GM21825 (cell line): ENCODE results near the gene GPATCH4.
"Not testable (repeated sequence)": the region's sequence is repeated elsewhere in the genome, so short reads cannot be mapped to it uniquely, and the experiment has no call there.

ENCODE experiments used
- ATAC-seq: cut with Tn5 transposase; IDR thresholded peaks from one replicate; pipeline ENCODE4 v1.9.1; 2021; ENCODE audit warnings: mild to moderate bottlenecking, moderate library complexity; ENCODE audit not compliant: unreplicated experiment

The GPATCH4 gene

GRCh38 chr1:156598731-156599432, 2.4 kb downstream of the GPATCH4 start:
- no peak for ATAC-seq

- ATAC-seq, result no peak
Measured at GRCh38 chr1:156598125-156598524, 3.2 kb downstream of the GPATCH4 start.

- no peak for ATAC-seq
Measured at GRCh38 chr1:156596426-156596825, 4.9 kb downstream of the GPATCH4 start.

- ATAC-seq, result no peak
Measured at GRCh38 chr1:156595016-156595415, 6.3 kb downstream of the GPATCH4 start.

- no peak for ATAC-seq
Measured at GRCh38 chr1:156594190-156594589, 7.1 kb downstream of the GPATCH4 start.

- ATAC-seq, result no peak
Measured at GRCh38 chr1:156593661-156593989, 7.7 kb downstream of the GPATCH4 start.

GRCh38 chr1:156592910-156593660, 8.2 kb downstream of the GPATCH4 start:
- no peak for ATAC-seq

- no peak for ATAC-seq
Measured at GRCh38 chr1:156592158-156592909, 8.9 kb downstream of the GPATCH4 start.

- ATAC-seq, result peak; percentile 76
Measured at GRCh38 chr1:156591432-156592157, 9.7 kb downstream of the GPATCH4 start, which contains the start of gene NAXE. NAXE (plus strand) TSS chr1:156591776; CDS start chr1:156591805, 29 bp downstream.

GRCh38 chr1:156591181-156591431, 10.2 kb downstream of the GPATCH4 start:
- ATAC-seq, result no peak

GRCh38 chr1:156590326-156591180, 10.7 kb downstream of the GPATCH4 start:
- ATAC-seq, result no peak

GRCh38 chr1:156589546-156589945, 11.7 kb downstream of the GPATCH4 start:
- ATAC-seq, result no peak

GRCh38 chr1:156587927-156588326, 13.4 kb downstream of the GPATCH4 start:
- not testable (repeated sequence) for ATAC-seq

- ATAC-seq, result no peak
Measured at GRCh38 chr1:156586892-156587477, 14.3 kb downstream of the GPATCH4 start.

GRCh38 chr1:156586323-156586722, 15.0 kb downstream of the GPATCH4 start:
- no peak for ATAC-seq

- ATAC-seq, result no peak
Measured at GRCh38 chr1:156584813-156585212, 16.5 kb downstream of the GPATCH4 start.

- ATAC-seq, result no peak
Measured at GRCh38 chr1:156583821-156584622, 17.3 kb downstream of the GPATCH4 start.

- no peak for ATAC-seq
Measured at GRCh38 chr1:156582388-156583017, 18.8 kb downstream of the GPATCH4 start.
